ENCODE measurements around the gene RIGI. TPM values are rescaled to one million over a fixed set of nuclear protein-coding genes. Genes with fewer than 3 reads are reported as not detected.
A peak's percentile ranks its signal among the peaks of the same experiment; 100 is the strongest.

Gene RIGI
- total and polyA plus RNA-seq, 2 of the 13 experiments (the other 11 are each of a cell fraction or from before 2014, with no cell fraction given): 3.0 to 8.2 TPM

GRCh38 chr9:32572900-32573523 lies 47.0 kb upstream of the RIGI start, which contains the start of gene NDUFB6 (continued):
- TF ChIP-seq ZNF350 (CRISPR knock-in tag; IDR thresholded peaks at IDR 0.05; ENCODE audit: borderline replicate concordance, low read depth) (no peak; the same call in 1 of the 2 replicates), MED1 (CRISPR knock-in tag; IDR thresholded peaks at IDR 0.05) (peak; percentile 75), FOXO1 (CRISPR knock-in tag; IDR thresholded peaks at IDR 0.05) (peak; percentile 43; the same call in 1 of the 2 replicates), AGO1 (IDR thresholded peaks at IDR 0.05; ENCODE audit: low read depth, low read length, poor library complexity, severe bottlenecking) (peak; percentile 38), CCDC6 (CRISPR knock-in tag; IDR thresholded peaks at IDR 0.05) (0 out of 2 replicates have a peak, but pooled peaks have one; percentile 77), ATF7-NPFF (CRISPR knock-in tag; IDR thresholded peaks at IDR 0.05; ENCODE audit: low read depth) (0 out of 2 replicates have a peak, but pooled peaks have one; percentile 22), ZNF124 (CRISPR knock-in tag; IDR thresholded peaks at IDR 0.05) (peak; percentile 49; the same call in 1 of the 2 replicates), ZNF644 (CRISPR knock-in tag; IDR thresholded peaks at IDR 0.05; ENCODE audit: low read depth) (no peak), ZNF260 (CRISPR knock-in tag; IDR thresholded peaks at IDR 0.05; ENCODE audit: borderline replicate concordance, low read depth) (no peak), ZBTB3 (CRISPR knock-in tag; IDR thresholded peaks at IDR 0.05; ENCODE audit: borderline replicate concordance, low read depth) (no peak), PCBP2 (optimal IDR thresholded peaks at IDR 0.05; ENCODE audit: low read depth, low read length, poor library complexity, severe bottlenecking) (no peak), SIX4 (CRISPR knock-in tag; IDR thresholded peaks at IDR 0.05) (0 out of 2 replicates have a peak, but pooled peaks have one; percentile 42), ZBTB20 (CRISPR knock-in tag; IDR thresholded peaks at IDR 0.05; ENCODE audit: borderline replicate concordance, low read depth) (no peak), NR2F6 (IDR thresholded peaks at IDR 0.05) (no peak; the same call in 1 of the 2 replicates), NR2F6 (CRISPR knock-in tag; IDR thresholded peaks at IDR 0.05) (0 out of 2 replicates have a peak, but pooled peaks have one; percentile 43), IRF9 (CRISPR knock-in tag; IDR thresholded peaks at IDR 0.05; ENCODE audit: borderline replicate concordance) (peak; percentile 69; the same call in 1 of the 2 replicates), ZFP36L1 (CRISPR knock-in tag; IDR thresholded peaks at IDR 0.05) (no peak), RBFOX2 (IDR thresholded peaks at IDR 0.05; ENCODE audit: low read depth, low read length) (peak; percentile 79), ZNF138 (CRISPR knock-in tag; IDR thresholded peaks at IDR 0.05; ENCODE audit: low read depth) (peak; percentile 92), MEIS1 (CRISPR knock-in tag; IDR thresholded peaks at IDR 0.05; ENCODE audit: borderline replicate concordance) (no peak), JUNB (CRISPR knock-in tag; IDR thresholded peaks at IDR 0.05; ENCODE audit: borderline replicate concordance) (no peak), ZNF232 (CRISPR knock-in tag; IDR thresholded peaks at IDR 0.05; ENCODE audit: borderline replicate concordance) (peak; percentile 73; the same call in 1 of the 2 replicates), PHF5A (CRISPR knock-in tag; IDR thresholded peaks at IDR 0.05; ENCODE audit: low read depth, unreplicated experiment) (peak; percentile 52), ESRRA (CRISPR knock-in tag; IDR thresholded peaks at IDR 0.05; ENCODE audit: low read depth) (peak; percentile 87), FOXA1 (IDR thresholded peaks at IDR 0.05) (no peak), FOXA1 (CRISPR knock-in tag; IDR thresholded peaks at IDR 0.05) (peak; percentile 45; the same call in 1 of the 2 replicates), NCOR1 (IDR thresholded peaks at IDR 0.05; ENCODE audit: borderline replicate concordance, low read length) (peak; percentile 45; the same call in 1 of the 2 replicates), ZNF136 (CRISPR knock-in tag; IDR thresholded peaks at IDR 0.05; ENCODE audit: low read depth) (no peak), YEATS4 (CRISPR knock-in tag; IDR thresholded peaks at IDR 0.05; ENCODE audit: borderline replicate concordance) (peak; percentile 72)
- TF ChIP-seq, protein P1, sequence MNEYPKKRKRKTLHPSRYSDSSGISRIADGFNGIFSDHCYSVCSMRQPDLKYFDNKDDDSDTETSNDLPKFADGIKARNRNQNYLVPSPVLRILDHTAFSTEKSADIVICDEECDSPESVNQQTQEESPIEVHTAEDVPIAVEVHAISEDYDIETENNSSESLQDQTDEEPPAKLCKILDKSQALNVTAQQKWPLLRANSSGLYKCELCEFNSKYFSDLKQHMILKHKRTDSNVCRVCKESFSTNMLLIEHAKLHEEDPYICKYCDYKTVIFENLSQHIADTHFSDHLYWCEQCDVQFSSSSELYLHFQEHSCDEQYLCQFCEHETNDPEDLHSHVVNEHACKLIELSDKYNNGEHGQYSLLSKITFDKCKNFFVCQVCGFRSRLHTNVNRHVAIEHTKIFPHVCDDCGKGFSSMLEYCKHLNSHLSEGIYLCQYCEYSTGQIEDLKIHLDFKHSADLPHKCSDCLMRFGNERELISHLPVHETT (CRISPR knock-in tag; conservative IDR thresholded peaks at IDR 0.05): 0 out of 2 replicates have a peak, but pooled peaks have one; percentile 39

Measured in HepG2 (cell line).